COLO668 (cell line): ENCODE data around the gene AKNA.
"Not testable (repeated sequence)": the region's sequence is repeated elsewhere in the genome, so short reads cannot be mapped to it uniquely, and the experiment has no call there.

Experiments used
- DNase-seq: peaks from one replicate; lab custom pipeline; 2025; ENCODE audit not compliant: unreplicated experiment; lab: John Stamatoyannopoulos, UW

AKNA gene

DNA sequence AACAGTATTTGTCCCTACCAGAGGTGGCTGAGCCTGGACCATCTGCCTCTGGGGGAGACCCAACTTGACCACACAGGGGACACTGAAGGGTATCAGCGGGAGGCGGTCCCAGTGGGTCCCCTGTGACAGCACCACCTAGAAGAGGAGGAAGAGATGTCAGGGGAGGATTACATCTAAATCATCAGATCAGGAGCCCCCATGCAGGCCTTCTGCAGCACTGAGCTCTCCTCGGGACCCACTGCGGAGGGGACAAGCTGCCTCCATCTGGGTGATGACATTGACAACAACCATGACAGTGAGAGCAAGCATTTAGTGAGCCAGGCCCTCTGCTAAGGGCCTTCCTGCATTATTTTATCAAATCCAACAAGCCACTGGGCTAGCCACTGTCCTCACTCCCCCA, 45.8 kb downstream of the AKNA start:
- DNase-seq: no peak

DNA sequence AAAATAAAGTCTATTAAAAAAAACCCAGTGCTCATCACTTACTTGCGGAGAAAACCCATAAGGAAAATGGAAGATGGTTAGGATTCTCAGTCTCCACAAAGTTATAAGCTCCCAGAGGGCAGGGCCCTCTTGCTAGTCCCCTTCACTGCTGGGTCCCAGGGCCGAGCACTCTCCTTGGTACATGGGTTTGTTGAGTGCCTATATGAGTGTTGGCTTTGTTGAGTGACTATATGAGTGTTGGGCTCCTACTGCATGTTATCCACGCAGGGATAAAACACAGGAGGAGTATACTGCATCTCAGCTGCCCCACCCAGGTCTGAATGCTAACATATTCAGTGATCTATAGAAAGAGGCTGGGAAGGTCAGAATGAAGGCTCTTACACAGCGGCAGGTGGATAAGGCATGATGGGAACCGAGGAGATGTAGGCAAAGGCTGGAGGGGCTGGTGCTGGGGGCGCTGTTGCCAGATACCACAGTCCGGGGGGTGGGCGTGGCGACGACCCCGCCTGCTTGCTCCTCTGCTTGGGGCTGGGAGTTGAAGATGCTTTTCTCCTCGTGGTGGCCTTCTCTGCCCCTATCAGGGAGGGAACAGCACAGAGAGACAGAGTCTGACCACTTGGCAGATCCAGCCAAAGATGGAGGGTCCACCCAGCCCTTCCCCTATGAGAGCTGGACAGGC, 46.5 kb downstream of the AKNA start:
- no peak for DNase-seq

DNA sequence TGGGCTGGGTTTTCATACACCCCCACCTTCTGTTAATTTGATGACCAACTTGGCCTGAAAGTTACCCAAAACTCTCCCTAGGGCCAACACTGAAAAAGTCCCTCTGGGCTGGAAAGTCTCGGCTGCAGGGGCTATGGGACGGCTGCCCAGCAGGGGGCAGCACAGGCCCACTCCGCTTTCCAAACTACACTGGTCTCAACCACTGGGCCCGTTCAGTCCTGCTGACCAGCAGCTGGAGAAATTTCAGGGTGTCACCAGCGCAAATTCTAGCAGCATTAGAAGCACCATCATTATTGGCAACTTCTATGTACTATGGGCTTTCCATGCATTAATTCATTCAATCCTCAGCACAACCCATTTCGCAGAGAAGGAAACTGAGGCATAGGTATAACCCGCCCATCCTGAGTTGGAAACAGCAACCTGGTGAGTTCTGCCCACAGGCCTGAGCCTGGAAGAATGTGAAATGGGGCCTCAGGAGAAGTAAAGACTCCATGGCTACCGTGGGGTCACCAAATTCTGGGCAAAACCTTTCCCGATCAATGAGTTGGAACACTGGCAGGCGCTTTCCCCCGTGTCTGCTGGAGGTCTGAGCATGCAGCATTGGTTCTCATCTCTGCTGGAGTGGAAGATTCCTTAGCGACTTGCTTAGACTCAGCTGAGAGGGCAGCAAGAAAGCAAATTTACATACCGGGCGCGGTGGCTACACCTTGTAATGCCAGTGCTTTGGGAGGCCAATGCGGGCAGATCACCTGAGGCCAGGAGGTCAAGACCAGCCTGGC, 48.5 kb downstream of the AKNA start:
- peak; percentile 26 for DNase-seq

GRCh38 chr9:114338187-114338586, 49.6 kb downstream of the AKNA start:
- no peak for DNase-seq

GRCh38 chr9:114336699-114337395, 50.9 kb downstream of the AKNA start:
- no peak for DNase-seq

DNA sequence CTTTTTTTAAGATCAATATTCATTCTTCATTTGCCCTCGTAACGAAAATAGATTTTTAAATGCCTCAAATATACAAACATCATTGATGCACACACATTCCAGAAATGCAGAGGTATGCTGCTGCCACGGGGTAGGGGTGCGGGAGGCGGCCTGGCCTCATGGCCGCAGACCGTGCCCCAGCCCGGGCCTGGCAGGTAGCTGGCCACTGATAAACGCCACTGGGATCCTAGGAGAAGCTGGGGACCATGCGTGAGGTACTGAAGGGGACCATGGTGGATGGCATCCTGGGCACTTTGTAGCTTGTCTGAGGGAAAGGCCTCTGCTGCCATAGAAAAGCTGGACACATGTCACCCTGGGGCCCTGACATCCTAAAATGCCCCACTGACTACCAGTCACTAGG, 51.6 kb downstream of the AKNA start:
- no peak for DNase-seq

DNA sequence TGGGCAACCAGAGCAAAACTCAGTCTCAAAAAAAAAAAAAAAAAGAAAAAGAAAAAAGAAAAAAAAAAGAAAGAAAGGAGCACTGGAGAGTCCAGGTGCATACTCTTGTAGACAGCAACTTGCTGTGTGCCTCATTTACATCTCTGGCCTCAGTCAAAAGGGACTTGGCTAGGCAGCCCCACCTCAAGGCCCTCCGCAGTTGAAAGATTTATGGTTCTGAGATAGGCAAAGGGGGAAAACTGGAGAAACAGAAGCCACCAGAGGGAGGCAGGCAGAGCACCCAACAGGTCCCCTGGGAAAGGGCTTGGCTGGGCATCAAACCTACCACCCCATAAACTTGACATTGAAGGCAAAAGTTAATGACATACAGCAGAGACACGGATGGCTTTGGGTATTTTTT, 52.0 kb downstream of the AKNA start:
- no peak for DNase-seq

DNA sequence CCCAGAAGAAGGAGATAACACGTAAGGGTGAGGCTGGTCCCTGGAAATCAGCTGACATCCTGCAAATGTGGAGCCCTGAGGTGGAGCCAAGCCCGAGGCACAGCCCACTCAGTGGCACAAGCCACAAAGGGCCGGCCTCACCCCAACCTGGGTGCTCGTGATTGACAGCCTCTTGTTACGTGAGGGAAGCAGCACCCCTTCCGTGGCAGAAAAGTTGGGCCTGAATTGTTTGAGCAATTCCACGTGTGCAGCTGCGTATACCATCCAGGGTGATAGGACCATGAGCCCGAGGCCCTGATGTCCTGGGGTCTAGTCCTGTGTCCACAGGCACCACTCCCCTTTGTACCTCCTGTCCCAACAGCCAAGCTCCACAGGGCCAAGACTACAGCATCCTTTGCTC, 53.3 kb downstream of the AKNA start:
- DNase-seq: no peak

DNA sequence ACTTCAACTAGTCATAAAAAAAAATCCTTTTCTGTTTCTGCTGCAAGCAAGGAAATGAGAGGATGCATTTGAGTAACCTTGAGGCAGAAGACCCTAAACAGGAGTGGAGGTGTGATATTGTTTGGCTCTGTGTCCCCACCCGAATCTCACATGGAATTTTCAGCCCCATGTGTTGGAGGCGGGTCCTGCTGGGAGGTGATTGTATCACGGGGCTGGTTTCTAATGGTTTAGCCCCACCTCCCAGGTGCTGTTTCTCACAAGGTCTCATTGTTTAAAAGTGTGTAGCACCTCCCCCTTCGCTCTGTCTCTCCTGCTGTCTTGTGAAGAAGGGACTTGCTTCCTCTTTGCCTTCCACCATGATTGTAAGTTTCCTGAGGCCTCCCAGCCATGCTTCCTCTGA, 54.1 kb downstream of the AKNA start:
- DNase-seq: not testable (repeated sequence)

DNA sequence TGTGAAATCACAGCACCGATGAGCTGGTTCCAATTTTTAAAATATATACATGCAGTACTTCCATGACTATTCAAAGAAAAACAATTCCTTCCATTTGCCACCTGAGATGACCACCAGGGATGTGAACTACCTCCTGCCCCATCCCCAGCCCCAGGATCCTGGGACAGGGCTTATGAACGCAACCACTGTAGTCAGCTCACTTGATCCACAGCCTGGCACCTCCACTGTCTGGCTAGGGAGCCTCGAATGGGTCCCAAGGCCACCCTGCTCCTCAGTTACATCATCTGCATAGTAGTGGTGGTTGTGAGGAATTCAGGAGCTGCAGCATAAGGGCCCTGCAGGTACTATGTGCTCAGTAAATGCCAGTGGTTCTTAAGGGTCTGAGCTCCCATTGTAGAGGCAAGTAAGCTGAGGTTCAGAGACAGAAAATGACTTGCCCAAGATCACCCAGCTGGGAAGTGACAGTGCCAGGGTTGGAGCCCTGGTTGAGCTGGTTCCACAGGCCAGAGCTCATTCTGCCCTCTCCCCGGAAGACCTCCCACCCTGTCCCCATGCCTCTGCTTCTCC, 55.2 kb downstream of the AKNA start:
- not testable (repeated sequence) for DNase-seq

DNA sequence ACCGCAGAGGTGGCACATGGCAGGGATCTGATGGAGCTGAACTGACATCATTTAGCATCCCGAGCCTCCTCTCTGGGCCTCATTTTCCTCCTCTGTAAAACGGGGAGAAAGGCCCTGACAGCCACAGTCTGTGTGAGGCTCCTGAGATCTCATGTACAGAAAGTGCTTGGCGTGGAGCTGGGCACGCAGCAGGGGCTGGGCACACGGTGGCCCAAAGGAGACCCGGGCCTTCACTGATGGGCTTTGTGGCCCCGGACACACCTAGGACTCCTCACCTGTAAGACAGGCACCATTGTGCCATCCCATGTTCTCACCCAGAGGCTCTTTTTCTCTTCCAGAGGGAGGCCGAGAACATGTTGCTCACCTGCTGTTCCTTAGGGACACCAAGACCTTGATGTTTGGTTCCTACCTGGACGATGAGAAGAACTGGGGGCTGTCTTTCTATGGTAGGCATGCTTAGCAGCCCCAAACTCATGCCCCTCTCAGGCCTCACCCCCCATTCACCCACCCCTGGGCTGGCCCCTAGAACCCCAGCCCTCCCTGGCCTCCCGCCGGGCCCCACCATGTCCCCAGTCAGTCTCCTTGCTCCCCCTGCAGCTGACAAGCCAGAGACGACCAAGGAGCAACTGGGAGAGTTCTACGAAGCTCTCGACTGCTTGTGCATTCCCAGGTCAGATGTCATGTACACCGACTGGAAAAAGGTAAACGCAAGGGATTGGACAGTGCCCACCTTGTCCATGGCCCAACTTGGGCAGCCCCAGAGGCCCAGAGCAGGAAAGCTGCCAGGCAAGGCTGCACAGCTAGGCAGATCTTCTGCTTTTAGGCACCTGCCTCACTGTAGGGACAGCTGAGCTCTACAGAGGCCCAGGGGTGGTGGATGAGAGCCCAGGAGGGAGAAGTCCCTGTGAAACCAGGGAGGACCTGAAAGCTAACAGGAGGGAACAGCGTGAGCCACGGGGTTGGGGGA, 56.3 kb downstream of the AKNA start:
- DNase-seq: not testable (repeated sequence)

- no peak for DNase-seq
Observed at GRCh38 chr9:114330636-114331035, 57.1 kb downstream of the AKNA start.

DNA sequence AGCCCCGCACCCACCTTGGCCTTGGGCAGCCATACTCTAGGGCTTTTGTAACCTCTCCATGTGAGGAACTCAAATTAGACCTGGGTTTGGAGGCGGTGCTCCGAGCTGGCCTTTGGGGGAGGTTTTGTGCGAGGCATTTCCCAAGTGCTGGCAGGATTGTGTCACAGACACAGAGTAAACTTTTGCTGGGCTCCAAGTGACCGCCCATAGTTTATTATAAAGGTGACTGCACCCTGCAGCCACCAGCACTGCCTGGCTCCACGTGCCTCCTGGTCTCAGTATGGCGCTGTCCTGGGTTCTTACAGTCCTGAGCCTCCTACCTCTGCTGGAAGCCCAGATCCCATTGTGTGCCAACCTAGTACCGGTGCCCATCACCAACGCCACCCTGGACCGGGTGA, 58.2 kb downstream of the AKNA start, which contains the start of gene ORM2:
Gene ORM2 (plus strand): TSS at position 245 of the 398 bp plus-strand sequence. CDS start 36 bp downstream, at position 281.
- not testable (repeated sequence) for DNase-seq

DNA sequence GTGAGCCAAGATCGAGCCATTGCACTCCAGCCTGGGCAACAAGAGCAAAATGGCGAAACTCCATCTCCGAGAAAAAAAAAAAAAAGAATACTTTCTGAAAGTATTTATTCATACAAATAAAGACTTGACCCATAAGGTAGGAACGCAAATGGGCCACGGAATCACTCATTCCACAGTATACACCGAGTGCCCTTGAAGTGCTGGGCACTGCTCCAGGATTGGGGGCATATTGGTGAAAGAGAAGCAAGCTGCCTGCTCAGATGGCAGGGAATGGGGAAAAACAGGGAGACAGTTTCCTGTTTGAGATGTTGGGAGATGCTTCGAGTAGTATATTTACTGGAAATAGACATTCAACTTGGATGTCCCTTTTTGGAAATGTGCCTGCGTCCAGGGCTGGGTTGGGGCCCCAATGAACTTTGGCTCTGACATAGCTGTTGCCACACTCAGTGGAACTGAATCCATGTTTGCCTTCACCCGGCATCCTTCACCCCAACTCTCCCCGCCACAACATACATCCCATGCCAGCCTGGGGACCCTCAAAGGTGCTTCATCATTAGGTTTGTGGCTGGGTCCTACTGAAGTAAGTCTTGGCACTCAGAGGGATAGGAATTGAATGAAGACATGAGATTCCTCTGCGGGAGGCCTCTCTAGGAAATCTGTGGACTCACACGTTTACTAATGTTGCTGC, 58.7 kb downstream of the AKNA start:
- not testable (repeated sequence) for DNase-seq

GRCh38 chr9:114328357-114328820, 59.4 kb downstream of the AKNA start:
- not testable (repeated sequence) for DNase-seq

DNA sequence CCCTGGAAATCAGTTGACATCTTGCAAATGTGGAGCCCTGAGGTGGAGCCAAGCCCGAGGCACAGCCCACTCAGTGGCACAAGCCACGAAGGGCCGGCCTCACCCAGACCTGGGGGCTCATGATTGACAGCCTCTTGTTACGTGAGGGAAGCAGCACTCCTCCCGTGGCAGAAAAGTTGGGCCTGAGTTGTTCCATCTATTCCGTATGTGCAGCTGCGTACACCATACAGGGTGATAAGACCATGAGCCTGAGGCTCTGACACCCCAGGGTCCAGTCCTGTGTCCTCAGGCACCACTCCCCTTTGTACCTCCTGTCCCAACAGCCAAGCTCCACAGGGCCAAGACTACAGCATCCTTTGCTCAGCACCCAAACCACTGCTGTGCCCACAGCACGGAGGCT, 60.0 kb downstream of the AKNA start:
- DNase-seq: no peak

- not testable (repeated sequence) for DNase-seq
Observed at GRCh38 chr9:114325684-114326254, 62.0 kb downstream of the AKNA start.

GRCh38 chr9:114324965-114325364, 62.8 kb downstream of the AKNA start:
- DNase-seq: not testable (repeated sequence)

GRCh38 chr9:114324492-114324891, 63.3 kb downstream of the AKNA start:
- no peak for DNase-seq
